ENCODE results near the gene WDR55. TPM values are rescaled to one million over a fixed set of nuclear protein-coding genes. Genes with fewer than 3 reads are reported as not detected.

Gene WDR55
- total and polyA plus RNA-seq, 2 of the 13 experiments (the other 11 are each of a cell fraction or from before 2014, with no cell fraction given): 17.7 to 18.2 TPM

DNA sequence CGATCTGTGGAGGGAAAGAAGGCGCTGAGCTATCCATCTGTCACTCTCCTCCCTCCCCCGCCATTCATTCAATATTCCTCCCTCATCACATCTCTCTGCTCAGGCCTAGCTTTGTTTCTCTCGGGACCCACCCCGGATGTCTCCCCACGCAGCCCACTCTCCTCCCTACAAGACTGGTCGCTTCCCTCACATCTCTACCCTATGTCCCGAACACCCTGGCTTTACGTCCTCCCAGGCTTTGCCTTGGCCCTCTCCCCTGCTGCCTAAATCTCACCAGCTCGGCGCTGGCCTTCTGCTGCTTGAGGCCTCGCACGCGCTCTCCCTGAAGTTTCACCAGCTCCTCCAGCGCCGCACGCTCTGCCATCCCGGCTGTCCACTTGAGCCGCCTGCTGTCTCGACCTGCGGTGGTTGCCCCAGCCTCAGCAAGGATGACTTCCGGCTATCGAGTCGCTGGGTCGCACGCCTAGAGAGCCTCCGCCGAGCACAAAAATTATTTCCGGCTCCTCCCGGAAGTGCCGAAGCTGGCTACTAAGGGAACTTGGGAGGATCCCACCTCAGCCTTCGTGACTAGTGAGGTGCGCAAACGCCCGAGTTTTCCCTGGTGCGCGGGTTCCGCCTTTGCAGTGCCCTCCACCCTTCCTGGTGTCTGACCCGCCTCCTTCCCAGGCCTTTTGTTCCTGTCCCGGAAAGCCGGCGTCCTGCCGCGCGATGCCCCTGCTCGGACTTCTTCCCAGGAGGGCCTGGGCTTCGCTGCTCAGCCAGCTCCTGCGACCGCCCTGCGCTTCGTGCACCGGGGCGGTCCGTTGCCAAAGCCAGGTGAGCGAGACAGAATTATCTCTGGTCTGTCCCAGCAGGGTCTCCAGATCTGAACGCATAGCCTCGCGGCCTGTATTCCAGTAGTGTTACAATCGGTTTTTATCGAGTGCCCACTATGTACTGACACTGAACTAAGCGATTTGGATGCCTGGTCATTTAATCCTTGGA lies 26.5 kb downstream of the WDR55 start, which contains the start of the genes HARS1 and HARS2 (continued):
- TF ChIP-seq, protein P1, sequence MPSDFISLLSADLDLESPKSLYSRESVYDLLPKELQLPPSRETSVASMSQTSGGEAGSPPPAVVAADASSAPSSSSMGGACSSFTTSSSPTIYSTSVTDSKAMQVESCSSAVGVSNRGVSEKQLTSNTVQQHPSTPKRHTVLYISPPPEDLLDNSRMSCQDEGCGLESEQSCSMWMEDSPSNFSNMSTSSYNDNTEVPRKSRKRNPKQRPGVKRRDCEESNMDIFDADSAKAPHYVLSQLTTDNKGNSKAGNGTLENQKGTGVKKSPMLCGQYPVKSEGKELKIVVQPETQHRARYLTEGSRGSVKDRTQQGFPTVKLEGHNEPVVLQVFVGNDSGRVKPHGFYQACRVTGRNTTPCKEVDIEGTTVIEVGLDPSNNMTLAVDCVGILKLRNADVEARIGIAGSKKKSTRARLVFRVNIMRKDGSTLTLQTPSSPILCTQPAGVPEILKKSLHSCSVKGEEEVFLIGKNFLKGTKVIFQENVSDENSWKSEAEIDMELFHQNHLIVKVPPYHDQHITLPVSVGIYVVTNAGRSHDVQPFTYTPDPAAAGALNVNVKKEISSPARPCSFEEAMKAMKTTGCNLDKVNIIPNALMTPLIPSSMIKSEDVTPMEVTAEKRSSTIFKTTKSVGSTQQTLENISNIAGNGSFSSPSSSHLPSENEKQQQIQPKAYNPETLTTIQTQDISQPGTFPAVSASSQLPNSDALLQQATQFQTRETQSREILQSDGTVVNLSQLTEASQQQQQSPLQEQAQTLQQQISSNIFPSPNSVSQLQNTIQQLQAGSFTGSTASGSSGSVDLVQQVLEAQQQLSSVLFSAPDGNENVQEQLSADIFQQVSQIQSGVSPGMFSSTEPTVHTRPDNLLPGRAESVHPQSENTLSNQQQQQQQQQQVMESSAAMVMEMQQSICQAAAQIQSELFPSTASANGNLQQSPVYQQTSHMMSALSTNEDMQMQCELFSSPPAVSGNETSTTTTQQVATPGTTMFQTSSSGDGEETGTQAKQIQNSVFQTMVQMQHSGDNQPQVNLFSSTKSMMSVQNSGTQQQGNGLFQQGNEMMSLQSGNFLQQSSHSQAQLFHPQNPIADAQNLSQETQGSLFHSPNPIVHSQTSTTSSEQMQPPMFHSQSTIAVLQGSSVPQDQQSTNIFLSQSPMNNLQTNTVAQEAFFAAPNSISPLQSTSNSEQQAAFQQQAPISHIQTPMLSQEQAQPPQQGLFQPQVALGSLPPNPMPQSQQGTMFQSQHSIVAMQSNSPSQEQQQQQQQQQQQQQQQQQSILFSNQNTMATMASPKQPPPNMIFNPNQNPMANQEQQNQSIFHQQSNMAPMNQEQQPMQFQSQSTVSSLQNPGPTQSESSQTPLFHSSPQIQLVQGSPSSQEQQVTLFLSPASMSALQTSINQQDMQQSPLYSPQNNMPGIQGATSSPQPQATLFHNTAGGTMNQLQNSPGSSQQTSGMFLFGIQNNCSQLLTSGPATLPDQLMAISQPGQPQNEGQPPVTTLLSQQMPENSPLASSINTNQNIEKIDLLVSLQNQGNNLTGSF (CRISPR knock-in tag; IDR thresholded peaks at IDR 0.05): peak; percentile 87
- TF ChIP-seq NFYB (CRISPR knock-in tag; IDR thresholded peaks at IDR 0.05) (peak; percentile 44; the same call in 1 of the 2 replicates), RBFOX2 (IDR thresholded peaks at IDR 0.05; ENCODE audit: low read depth, low read length) (peak; percentile 88), MEIS2 (CRISPR knock-in tag; IDR thresholded peaks at IDR 0.05) (peak; percentile 69; the same call in 1 of the 2 replicates), ARID2 (CRISPR knock-in tag; IDR thresholded peaks at IDR 0.05; ENCODE audit: borderline replicate concordance) (no peak), ZNF550 (CRISPR knock-in tag; IDR thresholded peaks at IDR 0.05; ENCODE audit: borderline replicate concordance) (0 out of 2 replicates have a peak, but pooled peaks have one; percentile 43), NCOA5 (CRISPR knock-in tag; IDR thresholded peaks at IDR 0.05) (peak; percentile 14; the same call in 1 of the 2 replicates), THAP11 (CRISPR knock-in tag; IDR thresholded peaks at IDR 0.05) (peak; percentile 92)
- TF ChIP-seq, protein P2, sequence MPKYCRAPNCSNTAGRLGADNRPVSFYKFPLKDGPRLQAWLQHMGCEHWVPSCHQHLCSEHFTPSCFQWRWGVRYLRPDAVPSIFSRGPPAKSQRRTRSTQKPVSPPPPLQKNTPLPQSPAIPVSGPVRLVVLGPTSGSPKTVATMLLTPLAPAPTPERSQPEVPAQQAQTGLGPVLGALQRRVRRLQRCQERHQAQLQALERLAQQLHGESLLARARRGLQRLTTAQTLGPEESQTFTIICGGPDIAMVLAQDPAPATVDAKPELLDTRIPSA (CRISPR knock-in tag; IDR thresholded peaks at IDR 0.05; ENCODE audit: borderline replicate concordance): peak; percentile 62; the same call in 1 of the 2 replicates
- TF ChIP-seq, protein P3, sequence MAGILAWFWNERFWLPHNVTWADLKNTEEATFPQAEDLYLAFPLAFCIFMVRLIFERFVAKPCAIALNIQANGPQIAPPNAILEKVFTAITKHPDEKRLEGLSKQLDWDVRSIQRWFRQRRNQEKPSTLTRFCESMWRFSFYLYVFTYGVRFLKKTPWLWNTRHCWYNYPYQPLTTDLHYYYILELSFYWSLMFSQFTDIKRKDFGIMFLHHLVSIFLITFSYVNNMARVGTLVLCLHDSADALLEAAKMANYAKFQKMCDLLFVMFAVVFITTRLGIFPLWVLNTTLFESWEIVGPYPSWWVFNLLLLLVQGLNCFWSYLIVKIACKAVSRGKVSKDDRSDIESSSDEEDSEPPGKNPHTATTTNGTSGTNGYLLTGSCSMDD (CRISPR knock-in tag; IDR thresholded peaks at IDR 0.05): 0 out of 2 replicates have a peak, but pooled peaks have one; percentile 24
- TF ChIP-seq, protein P4, sequence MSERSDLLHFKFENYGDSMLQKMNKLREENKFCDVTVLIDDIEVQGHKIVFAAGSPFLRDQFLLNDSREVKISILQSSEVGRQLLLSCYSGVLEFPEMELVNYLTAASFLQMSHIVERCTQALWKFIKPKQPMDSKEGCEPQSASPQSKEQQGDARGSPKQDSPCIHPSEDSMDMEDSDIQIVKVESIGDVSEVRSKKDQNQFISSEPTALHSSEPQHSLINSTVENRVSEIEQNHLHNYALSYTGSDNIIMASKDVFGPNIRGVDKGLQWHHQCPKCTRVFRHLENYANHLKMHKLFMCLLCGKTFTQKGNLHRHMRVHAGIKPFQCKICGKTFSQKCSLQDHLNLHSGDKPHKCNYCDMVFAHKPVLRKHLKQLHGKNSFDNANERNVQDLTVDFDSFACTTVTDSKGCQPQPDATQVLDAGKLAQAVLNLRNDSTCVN (CRISPR knock-in tag; IDR thresholded peaks at IDR 0.05; ENCODE audit: borderline replicate concordance): peak; percentile 29

Data from HepG2 (cell line).